CD4-positive, alpha-beta T cell (primary cell): ENCODE data around the gene UPF1. TPM values are rescaled to one million over a fixed set of nuclear protein-coding genes. Genes with fewer than 3 reads are reported as not detected.

Experiments used
- ATAC-seq: fragments of 200-7000 bp; cut with Tn5 transposase; one replicate; pipeline ENCODE4 v1.10.0; 2022; ENCODE audit warnings: mild to moderate bottlenecking; ENCODE audit not compliant: poor library complexity
- CTCF ChIA-PET: fragments of 350-600 bp; sonication (Branson Sonifier 250); formaldehyde crosslinking; loops from one replicate; lab custom pipeline; 2021; ENCODE audit warnings: antibody characterized with exemption, inconsistent platforms; lab: Charles Lee
- POLR2A ChIA-PET: fragments of 350-600 bp; sonication (Branson Sonifier 250); formaldehyde crosslinking; loops from one replicate; lab custom pipeline; 2021; ENCODE audit warnings: antibody characterized with exemption, inconsistent platforms; lab: Charles Lee
- DNase-seq, 14 experiments: peaks; one replicate each; pipeline ENCODE4 v3.0.0-alpha.2; 2013 to 2020; ENCODE audit warnings: mixed read lengths in 2 of 14
- H3K27ac ChIP-seq, 2 donors: one replicate each; pipeline versions ENCODE4 v1.5.1 to v1.7.0; 2013; ENCODE audit warnings: low read length in 2 of 2, low read depth in 1 of 2, mild to moderate bottlenecking in 1 of 2
- H3K27me3 ChIP-seq, 2 experiments: 1 replicate in 1 of 2; 2 replicates in 1 of 2; pipeline versions ENCODE4 v1.6.1 to v1.7.0; 2013; ENCODE audit warnings: low read length in 2 of 2, control low read depth in 1 of 2, mild to moderate bottlenecking in 1 of 2, moderate library complexity in 1 of 2; ENCODE audit not compliant: insufficient read depth in 2 of 2, control insufficient read depth in 1 of 2
- H3K36me3 ChIP-seq: one replicate; pipeline ENCODE4 v1.6.1; 2013; ENCODE audit warnings: low read length, control low read depth; ENCODE audit not compliant: insufficient read depth
- H3K4me1 ChIP-seq: one replicate; pipeline ENCODE4 v1.6.1; 2013; ENCODE audit warnings: low read length, control low read depth; ENCODE audit not compliant: insufficient read depth
- H3K4me3 ChIP-seq: one replicate; pipeline ENCODE4 v1.5.1; 2013; ENCODE audit warnings: mild to moderate bottlenecking, low read length, moderate library complexity
- H3K9me3 ChIP-seq, 2 experiments: 1 replicate in 1 of 2; 2 replicates in 1 of 2; pipeline versions ENCODE4 v1.6.1 to v1.7.0; 2013; ENCODE audit warnings: low read length in 2 of 2, mild to moderate bottlenecking in 2 of 2, control low read depth in 1 of 2, moderate library complexity in 1 of 2; ENCODE audit not compliant: control insufficient read depth in 1 of 2, insufficient read depth in 1 of 2
- H3K27ac Mint-ChIP-seq: one replicate; pipeline ENCODE4 v1.8.0; 2020; ENCODE audit warnings: mixed read lengths
- H3K27me3 Mint-ChIP-seq: one replicate; pipeline ENCODE4 v1.8.0; 2021; ENCODE audit warnings: mixed read lengths
- H3K36me3 Mint-ChIP-seq: one replicate; pipeline ENCODE4 v1.8.0; 2021; ENCODE audit warnings: low read depth, mixed read lengths
- H3K4me1 Mint-ChIP-seq: one replicate; pipeline ENCODE4 v1.8.0; 2021; ENCODE audit warnings: low read depth, mixed read lengths
- H3K4me3 Mint-ChIP-seq: one replicate; pipeline ENCODE4 v1.8.0; 2020; ENCODE audit warnings: mild to moderate bottlenecking, mixed read lengths
- H3K9me3 Mint-ChIP-seq: one replicate; pipeline ENCODE4 v1.8.0; 2020; ENCODE audit warnings: mixed read lengths
- intact Hi-C, 2 experiments: fragments of 100-400 bp; cut with DNase I in 1 of 2; cut with micrococcal nuclease in 1 of 2; formaldehyde crosslinking; loops; one replicate each; pipeline versions ENCODE4 v1.15.1 to v1.9.0; 2023 to 2025; cut with DNase I, micrococcal nuclease
- total RNA-seq, 174 experiments: library from RNA in 2 of 174; stranded (reverse) in 2 of 174; gene quantifications; one replicate each; pipeline ENCODE4 v1.2.3 and lab custom pipeline; 2021 to 2026
- TF ChIP-seq, protein P1 (sequence below): fragments of 200-600 bp; IDR thresholded peaks from one replicate; pipeline ENCODE4 v1.8.0; 2022; ENCODE audit warnings: antibody characterized with exemption, mild to moderate bottlenecking

UPF1 gene
- total RNA-seq, 2 experiments from 2014 or later: 146 to 150 TPM

DNA sequence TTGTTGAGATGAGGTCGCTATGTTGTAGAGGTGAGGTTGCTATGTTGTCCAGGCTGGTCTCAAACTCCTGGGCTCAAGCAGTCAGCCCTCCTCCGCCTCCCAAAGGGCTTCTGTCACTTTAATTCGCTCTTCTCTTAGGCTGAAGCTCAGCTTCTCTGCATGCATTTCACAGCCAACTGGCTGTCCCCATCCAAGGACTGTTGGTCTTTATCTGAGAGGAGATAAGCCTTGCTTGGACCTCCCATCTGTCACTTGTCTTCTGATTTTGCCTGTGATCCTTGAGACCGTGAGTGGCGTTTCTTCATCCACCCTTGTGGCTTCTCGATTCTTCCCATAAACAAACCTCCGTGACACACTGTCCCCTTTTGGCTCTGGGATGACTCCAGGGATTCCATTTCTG lies 39.8 kb downstream of the UPF1 start:
- Histone ChIP-seq H3K9me3 (no peaks in the 10 kb centered on the region), H3K27ac (no peak overlapping the region), H3K4me1 (peaks cover 14% of the 10 kb centered on the region), H3K36me3 (peaks cover 18% of the 10 kb centered on the region), H3K27me3 (peaks cover 5 to 7% of the 10 kb centered on the region in 2 experiments), H3K4me3 (no peak overlapping the region)
- no peak overlapping the region for H3K27ac Mint-ChIP-seq
- DNase-seq (no peak), ATAC-seq (no peak)
- peaks cover 12% of the 10 kb centered on the region for H3K27me3 Mint-ChIP-seq
- H3K4me1 Mint-ChIP-seq: peaks cover 17% of the 10 kb centered on the region
- peaks cover 17% of the 10 kb centered on the region for H3K36me3 Mint-ChIP-seq
- TF ChIP-seq, protein P1, sequence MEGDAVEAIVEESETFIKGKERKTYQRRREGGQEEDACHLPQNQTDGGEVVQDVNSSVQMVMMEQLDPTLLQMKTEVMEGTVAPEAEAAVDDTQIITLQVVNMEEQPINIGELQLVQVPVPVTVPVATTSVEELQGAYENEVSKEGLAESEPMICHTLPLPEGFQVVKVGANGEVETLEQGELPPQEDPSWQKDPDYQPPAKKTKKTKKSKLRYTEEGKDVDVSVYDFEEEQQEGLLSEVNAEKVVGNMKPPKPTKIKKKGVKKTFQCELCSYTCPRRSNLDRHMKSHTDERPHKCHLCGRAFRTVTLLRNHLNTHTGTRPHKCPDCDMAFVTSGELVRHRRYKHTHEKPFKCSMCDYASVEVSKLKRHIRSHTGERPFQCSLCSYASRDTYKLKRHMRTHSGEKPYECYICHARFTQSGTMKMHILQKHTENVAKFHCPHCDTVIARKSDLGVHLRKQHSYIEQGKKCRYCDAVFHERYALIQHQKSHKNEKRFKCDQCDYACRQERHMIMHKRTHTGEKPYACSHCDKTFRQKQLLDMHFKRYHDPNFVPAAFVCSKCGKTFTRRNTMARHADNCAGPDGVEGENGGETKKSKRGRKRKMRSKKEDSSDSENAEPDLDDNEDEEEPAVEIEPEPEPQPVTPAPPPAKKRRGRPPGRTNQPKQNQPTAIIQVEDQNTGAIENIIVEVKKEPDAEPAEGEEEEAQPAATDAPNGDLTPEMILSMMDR: no peak
- no peak overlapping the region for H3K4me3 Mint-ChIP-seq
- POLR2A ChIA-PET: no interaction called here
- no peaks in the 10 kb centered on the region for H3K9me3 Mint-ChIP-seq
- intact Hi-C loops: no loop called here
- CTCF ChIA-PET: no interaction called here

DNA sequence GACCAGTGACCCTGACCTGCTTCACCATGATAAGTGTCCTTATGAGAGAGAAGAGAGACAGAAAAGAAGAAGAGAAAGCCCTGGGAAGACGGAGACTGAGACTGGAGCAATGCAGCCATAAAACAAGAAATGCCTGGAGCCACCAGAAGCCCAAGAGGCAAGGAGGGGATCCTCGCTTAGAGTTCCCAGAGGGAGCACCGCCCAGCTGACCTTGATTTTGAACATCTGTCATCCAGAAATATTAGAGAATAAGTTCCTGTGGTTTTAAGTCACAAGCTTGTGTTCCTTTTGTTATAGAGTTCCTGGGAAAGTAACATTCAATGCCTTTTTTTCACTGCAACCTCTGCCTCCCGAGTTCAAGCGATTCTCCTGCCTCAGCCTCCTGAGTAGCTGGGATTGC lies 44.0 kb downstream of the UPF1 start:
- ATAC-seq (no peak), DNase-seq (no peak)
- Mint-ChIP-seq H3K27ac (no peak overlapping the region), H3K4me1 (peaks cover 11% of the 10 kb centered on the region), H3K36me3 (no peaks in the 10 kb centered on the region), H3K4me3 (no peak overlapping the region), H3K27me3 (peaks cover 11% of the 10 kb centered on the region), H3K9me3 (no peaks in the 10 kb centered on the region)
- Histone ChIP-seq H3K9me3 (peaks cover 0 to 5% of the 10 kb centered on the region in 2 experiments), H3K36me3 (no peaks in the 10 kb centered on the region), H3K4me3 (no peak overlapping the region), H3K4me1 (peaks cover 3% of the 10 kb centered on the region), H3K27me3 (peaks cover 1 to 5% of the 10 kb centered on the region in 2 experiments), H3K27ac (no peak overlapping the region)
- TF ChIP-seq, protein P1: no peak
- ChIA-PET POLR2A (interaction anchor here (0.6 kb wide), 1 partner anchor 52 kb away, joined by 3 read pairs; no protein-coding TSS in a partner anchor), CTCF (no interaction called here)
- intact Hi-C loops: no loop called here

DNA sequence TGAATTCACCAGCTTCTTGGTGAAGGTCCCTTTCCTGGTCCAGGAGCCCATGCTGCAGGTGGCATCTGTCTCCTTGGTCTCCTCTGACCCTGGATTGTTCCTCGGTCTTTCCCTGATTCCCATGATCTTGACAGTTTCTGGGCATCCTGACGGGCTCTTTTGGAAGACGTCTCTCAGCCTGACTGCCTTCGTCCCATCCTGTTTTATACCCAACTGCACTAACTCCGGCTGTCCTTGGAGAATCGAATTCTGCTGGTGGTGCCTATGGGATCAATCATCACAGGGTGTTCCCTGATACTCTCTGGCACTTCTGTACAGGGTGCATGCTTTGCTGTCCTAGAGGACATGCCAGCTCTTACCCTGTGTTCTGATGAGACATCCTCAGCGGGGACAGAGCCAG lies 45.1 kb downstream of the UPF1 start:
- DNase-seq (no peak), ATAC-seq (no peak)
- POLR2A ChIA-PET: no interaction called here
- H3K4me3 ChIP-seq: no peak overlapping the region
- H3K27ac Mint-ChIP-seq: no peak overlapping the region
- H3K36me3 ChIP-seq: no peaks in the 10 kb centered on the region
- intact Hi-C loops: no loop called here
- peaks cover 0 to 5% of the 10 kb centered on the region in 2 experiments for H3K9me3 ChIP-seq
- TF ChIP-seq, protein P1: no peak
- no peaks in the 10 kb centered on the region for H3K4me1 ChIP-seq
- CTCF ChIA-PET: interaction anchor here (1.6 kb wide), 1 partner anchor 12 kb away, joined by 3 read pairs; no protein-coding TSS in a partner anchor
- H3K27me3 Mint-ChIP-seq: peaks cover 2% of the 10 kb centered on the region
- no peaks in the 10 kb centered on the region for H3K27me3 ChIP-seq
- no peaks in the 10 kb centered on the region for H3K36me3 Mint-ChIP-seq
- H3K4me1 Mint-ChIP-seq: peaks cover 3% of the 10 kb centered on the region
- H3K4me3 Mint-ChIP-seq: no peak overlapping the region
- H3K27ac ChIP-seq: no peak overlapping the region
- no peaks in the 10 kb centered on the region for H3K9me3 Mint-ChIP-seq
